ENCODE results near the gene FOXG1.

DNA sequence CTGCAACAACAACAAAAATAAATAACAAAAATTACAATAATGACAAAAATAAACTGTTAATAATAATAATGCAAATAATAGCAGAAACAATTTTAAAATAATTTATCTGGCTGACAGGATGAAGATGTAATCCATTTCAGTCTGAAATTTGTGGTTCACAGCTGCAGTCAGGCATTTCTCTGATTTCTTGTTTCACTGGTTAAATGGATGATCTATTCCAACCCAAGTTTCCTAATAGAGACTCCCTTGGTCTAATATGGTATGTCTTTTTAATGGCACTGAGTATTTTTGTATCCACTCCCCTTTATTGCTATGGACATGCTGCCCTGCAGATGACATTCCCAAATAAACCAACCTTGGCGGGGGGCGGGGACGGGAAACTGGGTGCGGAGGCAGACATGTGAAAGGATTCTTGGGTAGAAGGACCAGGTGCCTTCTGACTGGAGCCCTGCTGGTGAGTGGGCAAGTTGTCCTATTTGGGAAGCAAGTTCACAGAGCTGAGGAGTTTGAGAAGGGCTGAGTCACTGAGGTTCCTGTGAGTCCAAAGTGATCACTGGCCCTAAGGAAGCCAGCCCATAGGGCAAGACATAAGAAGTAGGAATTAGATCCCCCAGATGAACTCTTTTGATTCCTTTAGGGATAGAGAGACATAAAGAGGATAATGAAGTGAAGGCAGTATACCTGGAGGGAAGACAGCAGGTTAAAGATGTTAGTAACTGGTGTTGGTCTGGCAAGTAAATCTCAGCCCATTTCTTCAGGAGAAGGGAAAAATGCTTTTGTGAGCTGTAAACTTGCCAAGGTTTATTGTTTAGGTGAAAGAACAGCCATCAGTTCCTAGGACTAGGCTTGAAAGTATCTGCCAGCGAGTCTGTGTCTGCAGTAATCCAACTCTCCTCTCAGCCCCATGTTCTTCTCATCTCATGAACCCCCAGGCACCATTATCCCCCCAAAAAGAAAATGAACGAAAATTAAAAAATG lies 14.5 kb downstream of the FOXG1 start:
- TF ChIP-seq, protein P1, sequence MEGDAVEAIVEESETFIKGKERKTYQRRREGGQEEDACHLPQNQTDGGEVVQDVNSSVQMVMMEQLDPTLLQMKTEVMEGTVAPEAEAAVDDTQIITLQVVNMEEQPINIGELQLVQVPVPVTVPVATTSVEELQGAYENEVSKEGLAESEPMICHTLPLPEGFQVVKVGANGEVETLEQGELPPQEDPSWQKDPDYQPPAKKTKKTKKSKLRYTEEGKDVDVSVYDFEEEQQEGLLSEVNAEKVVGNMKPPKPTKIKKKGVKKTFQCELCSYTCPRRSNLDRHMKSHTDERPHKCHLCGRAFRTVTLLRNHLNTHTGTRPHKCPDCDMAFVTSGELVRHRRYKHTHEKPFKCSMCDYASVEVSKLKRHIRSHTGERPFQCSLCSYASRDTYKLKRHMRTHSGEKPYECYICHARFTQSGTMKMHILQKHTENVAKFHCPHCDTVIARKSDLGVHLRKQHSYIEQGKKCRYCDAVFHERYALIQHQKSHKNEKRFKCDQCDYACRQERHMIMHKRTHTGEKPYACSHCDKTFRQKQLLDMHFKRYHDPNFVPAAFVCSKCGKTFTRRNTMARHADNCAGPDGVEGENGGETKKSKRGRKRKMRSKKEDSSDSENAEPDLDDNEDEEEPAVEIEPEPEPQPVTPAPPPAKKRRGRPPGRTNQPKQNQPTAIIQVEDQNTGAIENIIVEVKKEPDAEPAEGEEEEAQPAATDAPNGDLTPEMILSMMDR (IDR thresholded peaks at IDR 0.05): no peak
- TF ChIP-seq EZH2 (IDR thresholded peaks at IDR 0.05; ENCODE audit: borderline replicate concordance, insufficient read depth, low read depth, low read length, poor library complexity, severe bottlenecking): no peak
